Measurements from ENCODE around the gene PEX6.
A peak's percentile ranks its signal among the peaks of the same experiment; 100 is the strongest.
"Not testable (repeated sequence)": the region's sequence is repeated elsewhere in the genome, so short reads cannot be mapped to it uniquely, and the experiment has no call there.

Gene PEX6

GRCh38 chr6:42963855-42964605, 15.0 kb downstream of the PEX6 start:
- DNase-seq: no peak

- no peak for DNase-seq
These were observed 15.7 kb downstream of the PEX6 start for GRCh38 chr6:42963179-42963854.

- DNase-seq: peak; percentile 5
These were observed 16.3 kb downstream of the PEX6 start for GRCh38 chr6:42962502-42963178.

- DNase-seq: no peak
These were observed 16.9 kb downstream of the PEX6 start for GRCh38 chr6:42962096-42962495.

- DNase-seq: no peak
These were observed 17.9 kb downstream of the PEX6 start for GRCh38 chr6:42961020-42961470.

GRCh38 chr6:42960243-42961019, 18.6 kb downstream of the PEX6 start, which contains the start of gene GNMT:
Gene GNMT, plus strand, starts transcription at chr6:42960754. Its CDS starts 14 bp downstream, at chr6:42960768.
- DNase-seq: peak; percentile 66

GRCh38 chr6:42959917-42960242, 19.1 kb downstream of the PEX6 start:
- no peak for DNase-seq

DNA sequence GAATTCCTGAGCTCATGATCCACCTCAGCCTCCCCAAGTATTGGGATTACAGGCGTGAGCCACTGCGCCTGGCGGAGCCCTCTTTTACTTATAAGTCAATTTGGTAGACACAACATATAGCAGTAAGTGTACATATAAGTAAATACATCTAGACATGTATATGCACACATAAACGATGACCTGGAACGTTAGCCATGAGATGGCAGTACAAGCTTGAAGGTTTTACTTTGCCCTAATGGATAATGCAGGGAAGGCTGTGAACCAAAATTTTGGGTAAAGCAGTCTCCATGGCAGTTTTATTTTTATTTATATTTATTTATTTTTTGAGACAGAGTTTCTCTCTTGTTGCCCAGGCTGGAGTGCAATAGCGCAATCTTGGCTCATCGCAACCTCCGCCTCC, 20.9 kb downstream of the PEX6 start:
- peak; percentile 4 for DNase-seq

- DNase-seq: not testable (repeated sequence)
These were observed 24.6 kb downstream of the PEX6 start for GRCh38 chr6:42954405-42954804.

DNA sequence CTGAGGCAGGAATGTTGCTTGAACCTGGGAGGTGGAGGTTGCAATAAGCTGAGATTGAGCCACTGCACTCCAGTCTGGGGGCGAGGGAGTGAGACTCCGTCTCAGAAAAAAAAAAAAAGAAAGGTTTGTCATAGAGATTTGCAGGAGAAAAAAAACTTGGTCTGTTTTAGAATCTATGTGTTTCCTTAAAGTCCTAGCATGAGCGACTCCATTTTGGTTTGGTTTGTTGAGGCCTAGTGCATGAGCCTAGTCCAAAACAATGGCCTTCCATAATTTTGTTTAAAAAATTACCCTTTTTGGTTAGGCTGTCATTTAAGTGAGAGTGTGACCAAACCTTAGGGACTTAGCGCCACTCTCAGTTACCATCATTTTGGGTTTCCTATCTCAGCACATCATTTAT, 26.6 kb downstream of the PEX6 start:
- no peak for DNase-seq

- DNase-seq: no peak
These were observed 31.0 kb downstream of the PEX6 start for GRCh38 chr6:42947950-42948349.

DNA sequence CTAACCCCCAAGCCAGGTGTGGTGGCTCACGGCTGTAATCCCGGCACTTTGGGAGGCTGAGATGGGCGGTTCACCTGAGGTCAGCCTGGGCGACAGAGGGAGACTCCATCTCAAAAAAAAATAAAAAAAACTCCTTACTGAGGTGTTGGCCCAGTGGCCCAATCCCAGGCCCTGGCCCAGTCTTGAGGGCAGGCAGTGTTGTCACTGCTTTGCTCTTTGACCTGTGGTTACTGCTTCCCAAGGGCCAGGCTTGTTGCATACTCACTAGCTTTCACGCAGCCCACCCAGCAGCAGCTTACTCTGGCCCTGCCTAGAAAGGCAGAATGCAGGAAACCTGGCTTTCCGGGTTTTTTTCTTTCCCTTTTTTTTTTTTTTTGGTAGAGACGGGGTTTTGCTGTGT, 36.5 kb downstream of the PEX6 start:
- no peak for DNase-seq

DNA sequence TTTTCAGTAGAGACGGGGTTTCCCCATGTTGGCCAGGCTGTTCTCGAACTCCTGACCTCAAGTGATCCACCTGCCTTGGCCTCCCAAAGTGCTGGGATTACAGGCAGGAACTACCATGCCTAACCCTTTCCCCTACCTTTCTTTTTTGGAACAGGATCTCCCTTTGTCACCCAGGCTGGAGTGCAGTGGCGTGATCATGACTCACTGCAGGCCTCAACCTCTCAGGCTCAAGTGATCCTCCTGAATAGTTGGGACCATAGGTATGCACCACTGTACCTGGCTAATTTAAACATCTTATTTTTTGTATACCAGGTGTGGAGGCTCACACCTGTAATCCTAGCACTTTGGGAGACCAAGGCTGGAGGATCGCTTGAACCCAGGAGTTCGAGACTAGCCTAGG, 37.6 kb downstream of the PEX6 start:
- DNase-seq: not testable (repeated sequence)

DNA sequence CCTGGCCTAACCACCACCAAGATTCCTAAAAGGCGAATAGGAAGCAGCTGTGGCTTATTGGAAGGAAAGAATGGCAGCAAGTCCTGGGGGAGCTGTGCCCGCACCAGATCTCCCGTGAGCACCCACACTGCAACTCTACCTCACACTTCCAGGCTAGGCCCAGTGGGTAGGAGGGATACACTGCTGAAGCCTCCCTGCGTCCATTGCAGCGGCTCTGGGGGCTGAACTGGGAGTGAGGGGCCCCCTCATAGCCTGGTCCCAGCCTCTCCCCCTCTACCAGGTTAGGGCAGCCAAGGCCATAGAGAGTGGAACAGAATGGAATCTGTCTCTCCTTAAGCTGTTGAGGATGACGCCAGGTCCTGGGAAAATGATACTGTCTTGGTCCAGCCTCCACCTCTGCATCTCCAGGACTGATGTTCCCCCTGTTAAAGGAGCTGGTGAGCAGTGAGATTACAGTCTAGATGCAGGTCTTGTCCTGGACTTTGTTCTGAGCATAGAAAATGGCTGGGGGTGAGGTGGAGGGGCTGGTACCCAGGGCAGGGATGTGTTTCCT, 38.4 kb downstream of the PEX6 start:
- DNase-seq: no peak

GRCh38 chr6:42939810-42940167, 39.2 kb downstream of the PEX6 start:
- DNase-seq: no peak

DNA sequence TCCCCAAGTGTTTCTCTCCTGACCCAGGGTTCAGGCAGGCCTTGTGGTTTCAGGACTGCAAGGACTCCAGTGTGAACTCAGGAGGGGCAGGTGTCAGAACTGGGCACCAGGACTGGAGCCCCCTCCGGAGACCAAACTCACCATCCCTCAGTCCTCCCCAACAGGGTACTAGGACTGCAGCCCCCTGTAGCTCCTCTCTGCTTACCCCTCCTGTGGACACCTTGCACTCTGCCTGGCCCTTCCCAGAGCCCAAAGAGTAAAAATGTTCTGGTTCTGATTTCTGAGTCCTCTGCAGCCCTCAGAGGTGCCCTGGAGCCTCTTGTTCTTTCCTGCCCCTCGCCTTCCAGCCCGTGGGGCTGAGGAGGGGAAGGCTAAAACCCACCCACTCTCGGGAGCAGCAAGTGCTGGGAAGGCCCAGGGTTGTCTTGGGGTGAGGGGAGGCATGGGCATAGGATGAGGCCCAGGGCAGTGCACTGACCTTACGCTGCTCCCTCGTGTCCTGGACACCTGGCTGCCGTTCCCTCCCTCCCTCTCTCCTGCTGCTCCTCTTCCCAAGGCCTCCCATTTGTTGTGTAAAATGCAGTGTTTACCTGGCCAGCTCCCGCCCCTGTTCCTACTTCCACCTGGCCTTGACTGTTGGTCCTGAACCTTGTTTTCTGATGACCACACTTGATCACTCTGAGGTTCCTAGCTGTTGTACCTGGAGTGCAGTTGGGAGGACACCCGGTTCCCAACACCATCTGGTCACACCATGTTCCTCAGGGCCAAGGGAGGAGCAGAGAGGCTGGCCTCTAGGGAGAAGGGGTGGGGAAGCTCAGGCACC, 39.8 kb downstream of the PEX6 start:
- no peak for DNase-seq

GRCh38 chr6:42938428-42938796, 40.6 kb downstream of the PEX6 start:
- no peak for DNase-seq

- no peak for DNase-seq
These were observed 41.2 kb downstream of the PEX6 start for GRCh38 chr6:42937548-42938427.

GRCh38 chr6:42936398-42936797, 42.6 kb downstream of the PEX6 start:
- DNase-seq: no peak

DNA sequence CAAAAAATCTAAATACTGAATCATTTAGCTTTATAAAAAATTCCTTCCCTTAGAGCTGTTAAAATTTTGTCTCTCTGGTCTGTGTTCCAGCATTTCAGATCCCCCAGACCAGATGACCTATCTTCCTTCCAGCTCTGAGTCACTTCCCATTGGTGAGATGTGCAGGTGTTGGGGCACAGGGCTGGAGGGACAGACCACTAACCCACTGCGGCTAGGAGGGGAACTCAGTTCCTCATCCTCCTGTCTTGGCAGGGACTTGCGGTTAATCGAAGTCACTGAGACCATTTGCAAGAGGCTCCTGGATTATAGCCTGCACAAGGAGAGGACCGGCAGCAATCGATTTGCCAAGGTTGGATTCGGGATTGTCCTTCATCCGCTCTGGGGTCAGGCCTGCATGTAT, 43.7 kb downstream of the PEX6 start:
- no peak for DNase-seq

GRCh38 chr6:42933205-42933604, 45.8 kb downstream of the PEX6 start:
- DNase-seq: no peak

All from NCI-H345 (cell line).